AG04450 (cell line): ENCODE data around the gene SCNN1A. TPM values are rescaled to one million over a fixed set of nuclear protein-coding genes. Genes with fewer than 3 reads are reported as not detected.

Experiments
- CTCF ChIA-PET: fragments of 300-600, 350-600 bp; formaldehyde crosslinking; extraction: SDS; loops from one replicate; lab custom pipeline; 2022; ENCODE audit warnings: antibody characterized with exemption, inconsistent platforms; lab: Charles Lee
- POLR2A ChIA-PET: fragments of 350-600 bp; formaldehyde crosslinking; extraction: SDS; loops from one replicate; lab custom pipeline; 2021; ENCODE audit warnings: antibody characterized with exemption, inconsistent platforms; lab: Yijun Ruan, JAX
- DNase-seq: peaks from one replicate; pipeline ENCODE4 v3.0.0-alpha.2; 2011; ENCODE audit warnings: low read depth, low spot score
- H3K27ac ChIP-seq: one replicate; pipeline ENCODE4 v1.5.1; 2012; ENCODE audit warnings: low read depth, low read length, control low read depth
- H3K27me3 ChIP-seq: one replicate; pipeline ENCODE4 v1.6.0; 2012; ENCODE audit warnings: low read length; ENCODE audit not compliant: control insufficient read depth, insufficient read depth
- H3K4me3 ChIP-seq: 2 replicates; pipeline ENCODE4 v1.5.1; 2011; ENCODE audit warnings: mild to moderate bottlenecking, low read depth, low read length, control low read depth
- H3K9me3 ChIP-seq: 2 replicates; pipeline ENCODE4 v1.5.1; 2012; ENCODE audit warnings: low read length; ENCODE audit not compliant: control insufficient read depth, insufficient read depth
- CTCF ChIP-seq: IDR thresholded peaks from 2 replicates; pipeline ENCODE4 v1.5.1; 2011; ENCODE audit warnings: low read depth, low read length, control low read depth, inconsistent platforms
- polyA plus RNA-seq: library from polyadenylated mRNA; depleted of rRNA; stranded (reverse); fragments of >200 nt; gene quantifications from 2 replicates; pipeline ENCODE4 v1.2.3, GENCODE V29; 2011

The SCNN1A gene
- polyA plus RNA-seq, 1 experiment, result 0.26 TPM

DNA sequence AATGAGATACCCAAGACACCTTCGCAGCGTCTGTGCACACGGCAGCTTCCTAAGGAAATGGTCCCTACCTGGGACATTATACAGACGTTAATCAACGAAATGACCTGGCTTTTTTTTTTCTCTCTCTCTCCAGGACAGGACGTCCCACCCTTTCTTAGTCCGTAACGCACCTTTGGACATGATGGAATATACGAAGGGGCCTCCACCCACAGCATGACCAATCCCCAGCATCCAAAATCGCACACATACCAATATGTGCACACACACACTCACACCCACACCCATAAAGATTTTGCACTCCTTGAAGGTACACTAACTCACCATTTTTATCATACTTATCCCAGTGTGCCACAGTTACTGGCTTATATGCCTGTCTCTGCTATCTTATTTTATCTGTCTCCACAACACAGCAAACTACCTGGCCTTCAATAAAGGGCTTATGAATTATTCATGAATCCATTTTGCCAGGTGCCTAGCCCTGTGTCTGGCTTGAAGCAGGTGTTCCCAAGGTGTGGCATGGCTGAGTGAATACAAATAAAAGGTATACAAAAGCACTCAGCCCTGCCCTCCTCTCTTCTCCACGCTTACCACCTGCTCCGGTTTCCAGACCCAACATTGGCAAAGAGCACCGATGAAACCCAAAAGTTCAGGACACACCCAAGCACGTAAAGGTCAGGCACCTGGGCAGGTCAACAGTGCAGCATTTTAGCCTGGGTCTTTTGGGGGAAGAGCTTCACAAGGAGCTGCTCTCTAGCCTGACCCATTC, 2.2 kb downstream of the SCNN1A start:
- H3K4me3 ChIP-seq, result no peak overlapping the region
- DNase-seq, result no peak
- CTCF ChIA-PET, result interaction anchor here (1.1 to 1.4 kb wide), 2 partner anchors 33 to 51 kb away, joined by 3 read pairs; no protein-coding TSS in a partner anchor
- no peaks in the 10 kb centered on the region for H3K27me3 ChIP-seq
- H3K27ac ChIP-seq, result no peak overlapping the region
- no peak for TF ChIP-seq CTCF
- no peaks in the 10 kb centered on the region for H3K9me3 ChIP-seq
- POLR2A ChIA-PET, result interaction anchor here (0.9 to 3.1 kb wide), 4 partner anchors 10 to 41 kb away, joined by 3 to 13 read pairs (median 6); partner anchors contain the start of gene LTBR

DNA sequence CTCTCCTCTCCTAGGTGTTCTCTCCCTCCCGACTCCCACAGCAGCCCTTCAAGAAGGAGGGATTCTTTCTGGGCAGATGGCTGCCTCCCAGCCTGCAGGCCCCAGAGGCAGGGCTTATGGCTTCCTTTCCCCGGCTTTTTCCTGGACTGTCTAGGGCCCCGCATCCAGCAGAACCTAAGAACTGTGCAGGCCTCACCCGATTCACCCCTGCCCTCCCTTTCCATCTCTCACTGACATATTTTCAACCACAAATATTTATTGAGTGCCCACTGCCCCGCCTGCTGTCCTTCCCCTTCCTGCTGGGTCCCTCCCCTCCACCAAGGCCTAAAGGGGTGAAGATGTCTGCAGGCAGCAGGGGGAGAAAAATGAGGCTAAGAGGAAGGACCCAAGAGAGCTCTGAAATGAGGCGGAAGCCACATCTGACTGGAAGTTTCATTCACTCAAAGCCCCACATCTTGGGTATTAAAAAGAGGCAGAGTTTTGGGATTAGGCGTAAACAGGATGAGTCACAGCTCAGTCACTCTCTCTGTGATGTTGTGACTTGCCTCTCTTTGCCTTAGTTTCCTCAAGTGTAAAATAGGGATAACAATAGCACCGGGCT, 2.9 kb downstream of the SCNN1A start:
- DNase-seq, result no peak
- ChIA-PET POLR2A (interaction anchor here (0.9 to 3.1 kb wide), 5 partner anchors 11 to 40 kb away, joined by 3 to 13 read pairs (median 6); partner anchors contain the start of genes LTBR and TNFRSF1A), CTCF (interaction anchor here (0.9 to 1.4 kb wide), 3 partner anchors 27 to 93 kb away, joined by 3 read pairs; no protein-coding TSS in a partner anchor)
- peak overlapping the region; percentile 68 for H3K27ac ChIP-seq
- H3K9me3 ChIP-seq, result no peaks in the 10 kb centered on the region
- TF ChIP-seq CTCF, result peak; percentile 10; the same call in 1 of the 2 replicates
- H3K27me3 ChIP-seq, result no peaks in the 10 kb centered on the region
- no peak overlapping the region for H3K4me3 ChIP-seq

- ChIA-PET POLR2A (interaction anchor here (0.6 to 2.2 kb wide), 3 partner anchors 29 to 163 kb away, joined by 3 to 8 read pairs (median 6); partner anchors contain the start of gene TNFRSF1A), CTCF (interaction anchor here (0.9 kb wide), 1 partner anchor 94 kb away, joined by 3 read pairs; no protein-coding TSS in a partner anchor)
- H3K27ac ChIP-seq, result peak overlapping the region; percentile 57
- no peaks in the 10 kb centered on the region for H3K27me3 ChIP-seq
- no peak overlapping the region for H3K4me3 ChIP-seq
- peak; percentile 38 for TF ChIP-seq CTCF
- H3K9me3 ChIP-seq, result no peaks in the 10 kb centered on the region
- no peak for DNase-seq
Measured at GRCh38 chr12:6370994-6371754, 4.2 kb downstream of the SCNN1A start.

DNA sequence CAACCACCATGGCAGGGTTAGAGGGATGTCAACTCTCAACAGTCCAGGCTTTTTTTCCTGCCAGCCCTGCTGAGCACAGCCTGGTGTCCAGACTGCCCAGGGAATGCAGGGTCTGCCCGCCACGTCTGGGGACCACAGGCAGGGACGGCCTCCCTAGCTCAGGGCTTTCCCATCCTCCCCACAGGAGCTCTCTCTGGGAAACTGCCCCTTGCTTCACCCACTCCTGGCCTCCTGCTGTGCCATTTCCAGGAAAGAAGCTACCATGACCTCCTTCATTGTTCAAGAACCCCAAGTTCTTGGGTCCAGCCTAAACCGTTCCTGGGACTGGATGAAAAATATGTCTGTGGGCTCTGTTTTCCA, 4.8 kb downstream of the SCNN1A start:
- ChIA-PET CTCF (no interaction called here), POLR2A (interaction anchor here (0.6 to 2.2 kb wide), 3 partner anchors 29 to 163 kb away, joined by 3 to 8 read pairs (median 6); partner anchors contain the start of gene TNFRSF1A)
- peak overlapping the region; percentile 57 for H3K27ac ChIP-seq
- no peak for DNase-seq
- H3K9me3 ChIP-seq, result no peaks in the 10 kb centered on the region
- no peaks in the 10 kb centered on the region for H3K27me3 ChIP-seq
- TF ChIP-seq CTCF, result no peak
- H3K4me3 ChIP-seq, result no peak overlapping the region
